DMS 273 treated with DMSO at 0.1 percent for 48 hours (cell line): ENCODE results near the gene RAB29.

Source experiments
- DNase-seq: peaks from one replicate; lab custom pipeline; 2025; lab: John Stamatoyannopoulos, UW

The RAB29 gene

GRCh38 chr1:205764578-205764977 lies 10.7 kb downstream of the RAB29 start:
- DNase-seq, result no peak

GRCh38 chr1:205763980-205764379 lies 11.3 kb downstream of the RAB29 start:
- no peak for DNase-seq

- DNase-seq, result no peak
Measured at GRCh38 chr1:205760606-205761005, 14.7 kb downstream of the RAB29 start.

GRCh38 chr1:205756552-205756951 lies 18.7 kb downstream of the RAB29 start:
- DNase-seq, result no peak

- DNase-seq, result no peak
Measured at GRCh38 chr1:205754857-205755256, 20.4 kb downstream of the RAB29 start.

- DNase-seq, result no peak
Measured at GRCh38 chr1:205751036-205751651, 24.1 kb downstream of the RAB29 start.

- DNase-seq, result peak; percentile 98
Measured at GRCh38 chr1:205750138-205751035, 24.9 kb downstream of the RAB29 start, which contains the start of gene NUCKS1. NUCKS1 (minus strand) TSS chr1:205750182; CDS start chr1:205749973, 209 bp downstream.

GRCh38 chr1:205749234-205750137 lies 25.8 kb downstream of the RAB29 start:
- peak; percentile 88 for DNase-seq

GRCh38 chr1:205748403-205749233 lies 26.7 kb downstream of the RAB29 start:
- peak; percentile 25 for DNase-seq

- DNase-seq, result no peak
Measured at GRCh38 chr1:205746757-205747412, 28.4 kb downstream of the RAB29 start.

GRCh38 chr1:205744403-205744802 lies 30.9 kb downstream of the RAB29 start:
- DNase-seq, result no peak

GRCh38 chr1:205743977-205744376 lies 31.3 kb downstream of the RAB29 start:
- DNase-seq, result no peak

GRCh38 chr1:205741681-205742080 lies 33.6 kb downstream of the RAB29 start:
- DNase-seq, result no peak

- DNase-seq, result no peak
Measured at GRCh38 chr1:205739348-205740160, 35.7 kb downstream of the RAB29 start.

GRCh38 chr1:205735218-205735617 lies 40.1 kb downstream of the RAB29 start:
- DNase-seq, result no peak

- DNase-seq, result no peak
Measured at GRCh38 chr1:205733438-205734175, 41.7 kb downstream of the RAB29 start.

- no peak for DNase-seq
Measured at GRCh38 chr1:205729945-205730610, 45.2 kb downstream of the RAB29 start.

- DNase-seq, result no peak
Measured at GRCh38 chr1:205726619-205727125, 48.6 kb downstream of the RAB29 start.
